Adrenal gland (tissue), 12 donors: ENCODE data around the gene TMPRSS11E. TPM values are rescaled to one million over a fixed set of nuclear protein-coding genes. Genes with fewer than 3 reads are reported as not detected.
"Not testable (repeated sequence)": the region's sequence is repeated elsewhere in the genome, so short reads cannot be mapped to it uniquely, and the experiment has no call there.

Source experiments
- DNase-seq, 7 donors: peaks; one replicate each; pipeline ENCODE4 v3.0.0-alpha.2; 2019 to 2020
- H3K27ac ChIP-seq, 5 donors: fragments of 200-600 bp; sonication (generic) in 4 of 5; 1 replicate in 3 of 5; 2 replicates in 2 of 5; pipeline versions ENCODE4 v1.5.1 to v1.8.0; 2016 to 2020; ENCODE audit warnings: mild to moderate bottlenecking in 1 of 5
- H3K27me3 ChIP-seq: fragments of 200-600 bp; 2 replicates; pipeline ENCODE4 v1.8.0; 2021
- H3K36me3 ChIP-seq, 2 donors: fragments of 200-600 bp; replicated peaks in 1 of 2; 1 replicate in 1 of 2; 2 replicates in 1 of 2; pipeline versions ENCODE4 v1.5.1 to v1.8.0; 2018 to 2022
- H3K4me1 ChIP-seq, 2 donors: fragments of 200-600 bp; replicated peaks in 1 of 2; 1 replicate in 1 of 2; 2 replicates in 1 of 2; pipeline versions ENCODE4 v1.5.1 to v1.8.0; 2018 to 2021
- H3K4me3 ChIP-seq, 4 donors: fragments of 200-600 bp; sonication (generic) in 3 of 4; one replicate each; pipeline ENCODE4 v1.5.1; 2016 to 2018
- H3K9me3 ChIP-seq, 3 donors: fragments of 200-600 bp; sonication (generic) in 1 of 3; replicated peaks in 1 of 3; 1 replicate in 2 of 3; 2 replicates in 1 of 3; pipeline versions ENCODE4 v1.5.1 to v1.8.0; 2016 to 2021
- POLR2A ChIP-seq, 2 donors: fragments of 450-650 bp; IDR thresholded peaks; one replicate each; pipeline ENCODE4 v1.6.1; 2017; ENCODE audit warnings: antibody characterized with exemption in 2 of 2, mild to moderate bottlenecking in 2 of 2, moderate library complexity in 1 of 2
- WGBS, 4 donors: extraction: QIAGEN DNeasy Blood & Tissue Kit in 2 of 4; methylation state at CpG; one replicate each; pipeline versions ENCODE4 v1.1.5 to v1.1.7; 2013 to 2017; 5-methylcytosine and 5-hydroxymethylcytosine counted together
- intact Hi-C, 2 donors: fragments of 100-400 bp; cut with DNase I; formaldehyde crosslinking; loops; one replicate each; pipeline versions ENCODE4 v1.14.1 to v1.15.0; 2022 to 2023
- polyA plus RNA-seq, 3 donors: library from polyadenylated mRNA; stranded (reverse); fragments of 200-250 nt in 2 of 3; fragments of 350-450 nt in 1 of 3; fragmentation: Illumina TruSeq in 1 of 3; extraction: RNeasy Lipid Tissue Mini Kit (QIAGEN cat#74804) in 1 of 3; gene quantifications; one replicate each; pipeline ENCODE4 v1.2.3, GENCODE V29; 2013 to 2014
- total RNA-seq, 9 donors: library from RNA; depleted of rRNA in 4 of 9; stranded (reverse); fragments of >200 nt in 4 of 9; fragments of 120-200 nt in 1 of 9; fragmentation: NEBNext Ultra II Directional in 1 of 9; extraction: Animal tissue kit (Norgen Biotek cat#: 25700) in 1 of 9; gene quantifications; one replicate each; pipeline versions ENCODE4 v1.1.0 to v1.2.4, GENCODE V29; 2013 to 2023
- TF ChIP-seq, protein P1 (sequence below), 6 experiments: fragments of 450-650 bp in 4 of 6; fragments of 200-600 bp in 2 of 6; sonication (generic) in 1 of 6; IDR thresholded peaks; 1 replicate in 5 of 6; 2 replicates in 1 of 6; pipeline versions ENCODE4 v1.5.1 to v1.8.0; 2016 to 2021; ENCODE audit warnings: antibody characterized with exemption in 6 of 6, mild to moderate bottlenecking in 2 of 6, moderate library complexity in 1 of 6
- donor health status: healthy with polysubstance abuse.
- donor health status: Bipolar disorder and iron deficiency.
- donor health status: DM: yes; HTN: yes; CAD: no.
- donor health status: DM: no; HTN: no; CAD: no.
- donor health status: DM: no; HTN: no; CAD: no.
- donor health status: DM: yes; HTN: yes; CAD: no.

Gene TMPRSS11E
- total and polyA plus RNA-seq, 12 donors = 0.13 TPM; not detected in 11

DNA sequence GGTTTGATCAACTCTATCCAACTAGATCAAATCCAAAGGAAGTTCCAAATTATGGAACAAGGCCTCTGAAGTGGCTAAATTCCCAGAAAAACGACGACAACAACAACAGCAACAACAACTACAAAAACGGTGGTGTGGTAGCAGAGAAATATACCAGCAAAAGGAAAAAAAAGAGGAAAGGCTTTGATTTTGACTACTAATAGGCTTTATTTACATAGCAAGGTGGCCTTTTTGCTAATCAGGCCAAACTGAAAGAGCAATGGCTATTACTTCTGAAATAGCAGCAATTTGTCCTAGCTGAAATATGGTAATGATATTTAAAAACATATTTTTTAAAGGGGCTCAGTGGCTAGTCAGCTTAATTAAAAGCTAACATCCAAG, 40.8 kb upstream of the TMPRSS11E start:
- Histone ChIP-seq H3K27ac (no peak overlapping the region), H3K36me3 (no peaks in the 10 kb centered on the region), H3K4me1 (no peaks in the 10 kb centered on the region), H3K27me3 (no peaks in the 10 kb centered on the region), H3K9me3 (no peaks in the 10 kb centered on the region), H3K4me3 (no peak overlapping the region)
- WGBS, 4 donors = 23 to 34% (median 34%) methylated on average over 3 of the region's 3 CpGs
- intact Hi-C loops = no loop called here
- no peak for TF ChIP-seq POLR2A (IDR thresholded peaks at IDR 0.05)
- TF ChIP-seq, protein P1, sequence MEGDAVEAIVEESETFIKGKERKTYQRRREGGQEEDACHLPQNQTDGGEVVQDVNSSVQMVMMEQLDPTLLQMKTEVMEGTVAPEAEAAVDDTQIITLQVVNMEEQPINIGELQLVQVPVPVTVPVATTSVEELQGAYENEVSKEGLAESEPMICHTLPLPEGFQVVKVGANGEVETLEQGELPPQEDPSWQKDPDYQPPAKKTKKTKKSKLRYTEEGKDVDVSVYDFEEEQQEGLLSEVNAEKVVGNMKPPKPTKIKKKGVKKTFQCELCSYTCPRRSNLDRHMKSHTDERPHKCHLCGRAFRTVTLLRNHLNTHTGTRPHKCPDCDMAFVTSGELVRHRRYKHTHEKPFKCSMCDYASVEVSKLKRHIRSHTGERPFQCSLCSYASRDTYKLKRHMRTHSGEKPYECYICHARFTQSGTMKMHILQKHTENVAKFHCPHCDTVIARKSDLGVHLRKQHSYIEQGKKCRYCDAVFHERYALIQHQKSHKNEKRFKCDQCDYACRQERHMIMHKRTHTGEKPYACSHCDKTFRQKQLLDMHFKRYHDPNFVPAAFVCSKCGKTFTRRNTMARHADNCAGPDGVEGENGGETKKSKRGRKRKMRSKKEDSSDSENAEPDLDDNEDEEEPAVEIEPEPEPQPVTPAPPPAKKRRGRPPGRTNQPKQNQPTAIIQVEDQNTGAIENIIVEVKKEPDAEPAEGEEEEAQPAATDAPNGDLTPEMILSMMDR (IDR thresholded peaks at IDR 0.05) = no peak
- DNase-seq = no peak

DNA sequence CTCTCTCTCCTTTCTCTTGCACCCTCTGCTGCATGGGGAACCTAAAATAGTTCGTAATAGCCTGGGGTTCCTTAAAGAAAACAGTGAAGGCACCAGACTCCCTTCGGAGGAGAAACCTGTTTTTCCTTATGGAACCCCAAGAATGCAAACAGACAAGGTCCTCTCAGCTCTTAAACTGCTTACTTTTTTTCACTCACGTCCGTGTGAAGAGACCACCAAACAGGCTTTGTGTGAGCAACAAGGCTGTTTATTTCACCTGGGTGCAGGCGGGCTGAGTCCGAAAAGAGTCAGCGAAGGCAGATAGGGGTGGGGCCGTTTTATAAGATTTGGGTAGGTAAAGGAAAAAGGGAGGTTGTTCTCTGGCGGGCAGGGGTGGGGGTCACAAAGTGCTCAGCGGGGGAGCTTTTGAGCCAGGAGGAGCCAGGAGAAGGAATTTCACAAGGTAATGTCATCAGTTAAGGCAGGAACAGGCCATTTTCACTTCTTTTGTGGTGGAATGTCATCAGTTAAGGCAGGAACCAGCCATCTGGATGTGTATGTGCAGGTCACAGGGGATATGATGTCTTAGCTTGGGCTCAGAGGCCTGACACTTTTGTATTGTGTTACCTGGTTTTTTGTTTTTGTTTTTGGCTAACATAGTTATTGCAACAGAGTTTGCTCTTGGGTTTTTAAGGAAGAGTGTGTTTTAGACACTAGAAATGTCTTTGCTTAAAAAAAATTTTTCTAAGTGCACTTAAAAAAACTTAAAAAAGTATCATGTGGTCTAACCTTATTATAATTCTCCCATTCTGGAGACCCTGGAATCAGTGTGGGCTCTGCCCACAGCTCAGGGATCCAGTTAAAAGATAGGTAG, 40.0 kb upstream of the TMPRSS11E start:
- H3K4me3 ChIP-seq, H3K27me3 ChIP-seq, H3K27ac ChIP-seq, intact Hi-C loops, H3K9me3 ChIP-seq, DNase-seq, H3K36me3 ChIP-seq, H3K4me1 ChIP-seq: not testable (repeated sequence)
- 36 to 50% (median 43%) methylated on average over 10 of the region's 10 CpGs for WGBS, 4 donors

DNA sequence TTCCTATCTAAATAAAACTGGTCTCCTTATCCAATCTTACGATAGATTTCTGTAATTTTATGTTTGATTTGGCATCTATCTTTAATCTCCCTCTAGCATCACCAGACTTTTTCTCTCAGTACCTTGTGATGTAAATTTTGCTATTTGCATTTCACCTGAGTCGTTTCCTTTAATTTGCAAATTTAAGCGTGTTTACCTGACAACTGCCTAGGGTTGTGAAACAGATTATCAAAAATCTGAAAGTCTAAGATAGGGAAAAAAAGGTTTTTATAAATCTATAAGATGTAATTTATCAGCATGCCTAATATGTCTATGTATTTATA, 39.4 kb upstream of the TMPRSS11E start:
- no peaks in the 10 kb centered on the region for H3K4me1 ChIP-seq
- no peak overlapping the region for H3K27ac ChIP-seq
- H3K9me3 ChIP-seq = no peaks in the 10 kb centered on the region
- no peaks in the 10 kb centered on the region for H3K36me3 ChIP-seq
- WGBS, 4 donors = 42 to 50% (median 47%) methylated on average over 3 of the region's 3 CpGs
- intact Hi-C loops = no loop called here
- no peaks in the 10 kb centered on the region for H3K27me3 ChIP-seq
- no peak overlapping the region for H3K4me3 ChIP-seq
- no peak for DNase-seq
- no peak for TF ChIP-seq POLR2A (IDR thresholded peaks at IDR 0.05)
- TF ChIP-seq, protein P1 (IDR thresholded peaks at IDR 0.05) = no peak

DNA sequence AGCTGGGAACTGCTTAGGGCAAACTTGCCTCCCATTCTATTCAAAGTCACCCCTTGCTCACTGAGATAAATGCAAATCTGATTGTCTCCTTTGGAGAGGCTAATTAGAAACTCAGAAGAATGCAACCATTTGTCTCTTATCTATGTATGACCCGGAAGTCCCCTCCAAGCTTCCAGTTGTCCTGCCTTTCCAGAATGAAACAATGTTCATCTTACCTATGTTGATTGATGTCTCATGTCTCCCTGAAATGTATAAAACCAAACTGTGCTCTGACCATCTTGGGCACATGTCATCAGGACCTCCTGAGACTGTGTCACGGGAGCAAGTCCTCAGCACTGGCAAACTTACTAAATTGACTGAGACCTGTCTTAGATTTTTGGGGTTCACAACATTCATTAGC, 37.1 kb upstream of the TMPRSS11E start:
- Histone ChIP-seq H3K27ac (no peak overlapping the region), H3K4me3 (no peak overlapping the region), H3K4me1 (no peaks in the 10 kb centered on the region), H3K9me3 (no peaks in the 10 kb centered on the region), H3K36me3 (no peaks in the 10 kb centered on the region), H3K27me3 (no peaks in the 10 kb centered on the region)
- intact Hi-C loops = no loop called here
- TF ChIP-seq POLR2A (IDR thresholded peaks at IDR 0.05) = no peak
- TF ChIP-seq, protein P1 (IDR thresholded peaks at IDR 0.05) = no peak
- DNase-seq = no peak
- 52 to 75% (median 62%) methylated on average over 2 of the region's 2 CpGs for WGBS, 4 donors

DNA sequence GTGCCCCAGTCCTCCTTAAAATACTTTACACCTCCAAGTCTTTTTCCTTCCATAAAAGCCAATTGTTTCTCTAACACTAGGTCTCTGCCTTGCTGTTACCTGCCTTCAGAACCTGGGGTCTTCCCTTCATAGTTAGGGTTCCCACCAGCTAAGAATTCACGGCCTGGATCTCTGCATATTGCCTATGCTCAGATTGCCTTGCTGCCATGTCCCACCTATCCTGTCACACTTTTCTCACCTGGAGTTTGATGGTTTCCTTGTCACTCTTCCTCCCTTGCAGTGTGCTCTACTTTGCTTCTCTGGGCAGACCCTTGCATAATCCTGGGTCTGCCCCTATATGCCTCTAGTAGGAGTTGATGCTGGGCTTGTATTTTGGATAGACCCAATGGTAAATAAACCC, 36.6 kb upstream of the TMPRSS11E start:
- WGBS, 4 donors = 80 to 94% (median 85%) methylated on average over 1 of the region's 1 CpG
- H3K4me3 ChIP-seq = no peak overlapping the region
- no peaks in the 10 kb centered on the region for H3K4me1 ChIP-seq
- H3K27me3 ChIP-seq = no peaks in the 10 kb centered on the region
- H3K36me3 ChIP-seq = no peaks in the 10 kb centered on the region
- no peaks in the 10 kb centered on the region for H3K9me3 ChIP-seq
- DNase-seq = no peak
- TF ChIP-seq POLR2A (IDR thresholded peaks at IDR 0.05) = no peak
- TF ChIP-seq, protein P1 (IDR thresholded peaks at IDR 0.05) = no peak
- intact Hi-C loops = no loop called here
- H3K27ac ChIP-seq = no peak overlapping the region

DNA sequence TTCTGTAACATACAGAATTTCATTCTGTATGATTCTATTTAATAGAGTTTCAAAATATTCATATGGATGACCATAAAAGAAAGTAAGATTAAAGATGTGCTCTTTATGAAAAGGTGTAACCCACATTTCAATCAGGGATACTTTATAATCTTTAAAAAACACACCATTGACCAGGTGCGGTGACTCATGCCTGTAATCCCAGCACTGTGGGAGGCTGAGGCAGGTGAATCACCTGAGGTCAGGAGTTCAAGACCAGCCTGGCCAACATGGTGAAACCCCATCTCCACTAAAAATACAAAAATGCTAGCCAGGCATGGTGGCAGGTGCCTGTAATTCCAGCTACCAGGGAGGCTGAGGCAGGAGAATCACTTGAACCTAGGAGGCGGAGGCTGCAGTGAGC, 35.2 kb upstream of the TMPRSS11E start:
- WGBS, 4 donors = 86 to 92% (median 89%) methylated on average over 2 of the region's 2 CpGs
- H3K36me3 ChIP-seq, intact Hi-C loops, H3K4me3 ChIP-seq, H3K27ac ChIP-seq, DNase-seq, H3K27me3 ChIP-seq, H3K9me3 ChIP-seq, H3K4me1 ChIP-seq: not testable (repeated sequence)
